Measurements from ENCODE around the gene C1QTNF6.

The C1QTNF6 gene

GRCh38 chr22:37164505-37164887 is 23.6 kb downstream of the C1QTNF6 start:
- no peak for DNase-seq (ENCODE audit: low read depth in 1 of 2, low spot score in 1 of 2)
- TF ChIP-seq, protein P1, sequence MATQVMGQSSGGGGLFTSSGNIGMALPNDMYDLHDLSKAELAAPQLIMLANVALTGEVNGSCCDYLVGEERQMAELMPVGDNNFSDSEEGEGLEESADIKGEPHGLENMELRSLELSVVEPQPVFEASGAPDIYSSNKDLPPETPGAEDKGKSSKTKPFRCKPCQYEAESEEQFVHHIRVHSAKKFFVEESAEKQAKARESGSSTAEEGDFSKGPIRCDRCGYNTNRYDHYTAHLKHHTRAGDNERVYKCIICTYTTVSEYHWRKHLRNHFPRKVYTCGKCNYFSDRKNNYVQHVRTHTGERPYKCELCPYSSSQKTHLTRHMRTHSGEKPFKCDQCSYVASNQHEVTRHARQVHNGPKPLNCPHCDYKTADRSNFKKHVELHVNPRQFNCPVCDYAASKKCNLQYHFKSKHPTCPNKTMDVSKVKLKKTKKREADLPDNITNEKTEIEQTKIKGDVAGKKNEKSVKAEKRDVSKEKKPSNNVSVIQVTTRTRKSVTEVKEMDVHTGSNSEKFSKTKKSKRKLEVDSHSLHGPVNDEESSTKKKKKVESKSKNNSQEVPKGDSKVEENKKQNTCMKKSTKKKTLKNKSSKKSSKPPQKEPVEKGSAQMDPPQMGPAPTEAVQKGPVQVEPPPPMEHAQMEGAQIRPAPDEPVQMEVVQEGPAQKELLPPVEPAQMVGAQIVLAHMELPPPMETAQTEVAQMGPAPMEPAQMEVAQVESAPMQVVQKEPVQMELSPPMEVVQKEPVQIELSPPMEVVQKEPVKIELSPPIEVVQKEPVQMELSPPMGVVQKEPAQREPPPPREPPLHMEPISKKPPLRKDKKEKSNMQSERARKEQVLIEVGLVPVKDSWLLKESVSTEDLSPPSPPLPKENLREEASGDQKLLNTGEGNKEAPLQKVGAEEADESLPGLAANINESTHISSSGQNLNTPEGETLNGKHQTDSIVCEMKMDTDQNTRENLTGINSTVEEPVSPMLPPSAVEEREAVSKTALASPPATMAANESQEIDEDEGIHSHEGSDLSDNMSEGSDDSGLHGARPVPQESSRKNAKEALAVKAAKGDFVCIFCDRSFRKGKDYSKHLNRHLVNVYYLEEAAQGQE (IDR thresholded peaks at IDR 0.05; ENCODE audit: insufficient replicate concordance, low read depth), result no peak
- TF ChIP-seq CTCF (IDR thresholded peaks at IDR 0.05; ENCODE audit: insufficient read depth, low read length) (no peak), GABPA (IDR thresholded peaks at IDR 0.05; ENCODE audit: low read depth) (no peak), POLR2AphosphoS5 (IDR thresholded peaks at IDR 0.05; ENCODE audit: low read depth) (no peak), SPI1 (IDR thresholded peaks at IDR 0.05; ENCODE audit: borderline replicate concordance, low read depth) (no peak)

DNA sequence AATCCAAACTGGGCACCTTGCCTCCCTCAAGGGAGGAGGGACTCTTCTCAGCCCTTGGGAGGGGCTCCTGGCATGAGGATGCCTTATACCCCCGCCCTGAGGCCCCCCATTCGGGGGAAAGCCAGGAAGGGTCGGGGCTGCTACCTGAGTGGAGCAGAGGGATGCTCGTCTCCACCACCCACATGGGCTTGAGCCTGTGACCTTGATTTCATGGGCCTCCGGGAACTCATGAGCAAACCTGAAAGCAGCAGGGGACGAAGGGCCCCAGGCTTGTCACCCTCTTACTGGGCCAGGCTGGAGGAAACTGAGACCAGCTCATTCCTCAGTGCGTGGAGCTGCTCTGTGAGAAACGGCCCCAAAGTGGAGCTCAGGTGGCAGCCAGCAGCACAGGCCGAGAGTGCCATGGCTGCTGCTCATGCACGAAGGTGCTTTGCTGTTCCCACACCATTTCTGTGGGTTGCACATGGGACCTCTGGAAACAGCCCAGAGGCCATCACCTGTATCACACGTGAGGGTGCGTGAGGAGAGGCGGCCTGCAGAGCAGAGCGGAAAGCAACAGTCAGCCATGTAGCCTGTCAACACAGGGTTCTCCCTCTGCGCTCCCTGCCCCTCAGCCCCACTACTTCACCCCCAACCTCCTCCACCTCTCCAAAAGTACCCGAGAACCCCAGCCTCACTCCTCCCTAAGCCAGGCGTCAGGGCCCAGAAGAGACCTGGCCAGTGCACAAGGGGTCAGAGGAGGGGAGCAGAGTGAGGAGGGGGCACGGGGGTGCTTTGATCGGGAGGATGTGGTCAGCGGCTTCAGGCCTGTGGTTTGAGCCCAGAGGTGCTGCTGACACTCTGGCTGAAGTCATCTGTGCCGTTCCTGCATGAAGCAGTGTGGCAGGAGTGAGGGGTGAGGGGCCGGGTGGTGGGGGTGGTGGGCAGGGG is 24.2 kb downstream of the C1QTNF6 start:
- TF ChIP-seq SPI1 (IDR thresholded peaks at IDR 0.05; ENCODE audit: borderline replicate concordance, low read depth) (no peak), POLR2AphosphoS5 (IDR thresholded peaks at IDR 0.05; ENCODE audit: low read depth) (no peak), GABPA (IDR thresholded peaks at IDR 0.05; ENCODE audit: low read depth) (no peak), CTCF (IDR thresholded peaks at IDR 0.05; ENCODE audit: insufficient read depth, low read length) (no peak)
- TF ChIP-seq, protein P1 (IDR thresholded peaks at IDR 0.05; ENCODE audit: insufficient replicate concordance, low read depth), result no peak
- no peaks in the 10 kb centered on the region for H3K27me3 ChIP-seq (ENCODE audit: insufficient read depth, poor library complexity, severe bottlenecking)
- no peak for DNase-seq (ENCODE audit: low read depth in 1 of 2, low spot score in 1 of 2)
- H3K4me3 ChIP-seq (replicated peaks; ENCODE audit: insufficient read depth, low read length), result no peak overlapping the region
- no peak overlapping the region for H3K27ac ChIP-seq (replicated peaks)

More at GRCh38 chr22:37164505-37164887, 23.6 kb downstream of the C1QTNF6 start:
- Histone ChIP-seq H3K4me3 (replicated peaks; ENCODE audit: insufficient read depth, low read length) (no peak overlapping the region), H3K27me3 (ENCODE audit: insufficient read depth, poor library complexity, severe bottlenecking) (no peaks in the 10 kb centered on the region), H3K27ac (replicated peaks) (no peak overlapping the region)

DNA sequence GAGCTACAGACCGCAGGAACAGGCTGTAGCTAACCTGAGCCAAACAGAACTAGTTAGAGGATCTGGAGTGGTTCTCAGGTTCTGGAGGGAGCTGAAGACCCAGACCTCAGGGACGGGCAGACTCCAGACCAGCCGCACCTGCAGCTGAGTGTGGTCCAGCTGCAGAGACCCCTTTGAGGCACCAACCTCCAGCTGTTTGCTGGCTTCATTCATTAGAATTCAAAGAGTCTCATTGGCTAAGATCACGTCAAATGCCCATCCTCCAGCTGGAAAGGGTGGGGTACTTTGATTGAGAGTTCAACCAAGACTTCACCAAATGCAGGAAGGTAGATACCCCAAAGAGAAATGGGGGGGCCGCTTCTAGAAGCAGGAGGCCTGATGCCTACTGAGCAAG is 25.0 kb downstream of the C1QTNF6 start:
- no peak for DNase-seq (ENCODE audit: low read depth in 1 of 2, low spot score in 1 of 2)
- no peaks in the 10 kb centered on the region for H3K27me3 ChIP-seq (ENCODE audit: insufficient read depth, poor library complexity, severe bottlenecking)
- TF ChIP-seq CTCF (IDR thresholded peaks at IDR 0.05; ENCODE audit: insufficient read depth, low read length) (no peak), SPI1 (IDR thresholded peaks at IDR 0.05; ENCODE audit: borderline replicate concordance, low read depth) (no peak), POLR2AphosphoS5 (IDR thresholded peaks at IDR 0.05; ENCODE audit: low read depth) (no peak), GABPA (IDR thresholded peaks at IDR 0.05; ENCODE audit: low read depth) (no peak)
- TF ChIP-seq, protein P1 (IDR thresholded peaks at IDR 0.05; ENCODE audit: insufficient replicate concordance, low read depth), result no peak
- H3K4me3 ChIP-seq (replicated peaks; ENCODE audit: insufficient read depth, low read length), result no peak overlapping the region
- no peak overlapping the region for H3K27ac ChIP-seq (replicated peaks)
